DMS79 treated with DMSO at 0.1 percent for 48 hours (cell line): ENCODE results near the gene FBLN2.

Experiments
- DNase-seq: peaks from one replicate; lab custom pipeline; 2025; lab: John Stamatoyannopoulos, UW

Gene FBLN2

GRCh38 chr3:13532085-13532484, 16.8 kb upstream of the FBLN2 start:
- DNase-seq, result no peak

DNA sequence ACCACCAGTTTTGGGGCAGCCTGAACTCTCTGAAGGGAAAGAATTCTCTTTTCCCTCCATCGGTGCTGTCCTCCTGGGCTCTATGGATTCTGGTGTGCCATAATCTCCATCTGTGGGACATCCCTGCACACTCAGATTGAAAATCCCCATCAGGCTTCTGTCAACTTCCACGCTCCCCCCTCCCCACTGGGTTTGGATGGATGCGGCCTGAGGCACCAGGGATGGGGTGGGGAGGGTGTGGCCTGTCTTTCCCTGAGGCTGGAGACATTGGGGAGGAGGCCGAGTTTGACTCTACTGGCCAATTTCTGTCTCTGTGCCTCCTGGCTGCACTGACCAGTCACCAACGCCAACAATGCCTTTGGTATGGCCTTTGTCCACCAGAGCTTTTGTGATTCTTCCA, 16.3 kb upstream of the FBLN2 start:
- no peak for DNase-seq

DNA sequence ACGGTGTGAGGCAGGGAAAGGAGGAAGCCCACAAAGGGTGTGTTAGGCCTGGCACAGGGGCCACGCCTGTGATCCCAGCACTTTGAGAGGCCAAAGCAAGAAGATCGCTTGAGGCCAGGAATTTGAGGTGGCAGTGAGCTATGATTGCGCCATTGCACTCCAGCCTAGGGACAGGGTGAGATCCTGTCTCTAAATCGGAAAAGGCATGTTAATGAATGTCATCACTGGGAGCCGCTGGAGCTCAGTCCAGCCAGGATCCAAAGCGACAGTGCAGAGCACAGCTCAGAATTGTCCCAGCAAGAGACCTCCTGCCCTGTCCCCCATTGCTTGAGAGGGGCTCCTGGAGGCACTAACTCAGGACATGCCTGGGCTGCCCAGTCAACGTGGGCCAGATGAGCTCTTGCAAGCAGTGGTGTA, 15.0 kb upstream of the FBLN2 start:
- DNase-seq, result no peak

DNA sequence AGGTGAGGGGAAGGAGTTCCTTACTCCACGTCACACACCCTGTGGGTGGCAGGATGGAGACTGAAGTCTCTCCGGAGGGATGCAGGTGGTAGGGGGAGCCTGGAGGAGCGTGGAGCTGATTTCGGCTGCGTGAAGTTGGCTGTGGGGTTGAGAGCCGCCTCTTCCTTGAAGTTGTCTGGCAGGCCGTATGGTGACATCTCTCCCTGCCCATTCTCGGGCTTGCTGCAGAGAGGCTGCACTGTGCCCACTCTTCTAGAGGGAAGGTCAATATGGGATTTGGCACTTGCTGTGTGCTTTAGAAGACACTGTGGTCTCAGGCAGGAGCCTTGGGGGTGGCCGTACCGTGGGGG, 13.4 kb upstream of the FBLN2 start:
- DNase-seq, result no peak

DNA sequence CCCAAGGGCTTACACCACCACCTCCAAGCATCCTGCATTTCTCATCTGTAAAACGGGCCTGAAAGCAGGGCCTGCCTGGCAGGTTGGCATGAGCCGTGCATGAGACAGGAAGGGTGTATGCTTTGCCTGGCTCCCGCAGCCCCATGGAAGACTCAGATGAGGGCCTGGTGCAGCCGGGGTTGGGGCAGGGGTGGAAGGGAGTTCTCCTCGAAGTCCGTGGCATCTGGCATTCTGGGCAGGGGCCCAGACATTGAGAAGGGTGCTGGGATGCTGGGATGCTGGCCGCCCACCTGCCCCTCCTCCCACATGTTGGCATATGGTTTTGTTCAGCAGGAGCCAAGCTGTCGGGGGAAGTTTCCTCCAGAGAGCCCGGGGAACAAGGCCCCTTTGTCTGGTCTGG, 13.0 kb upstream of the FBLN2 start:
- no peak for DNase-seq

- DNase-seq, result no peak
These were observed 12.5 kb upstream of the FBLN2 start for GRCh38 chr3:13536432-13536831.

DNA sequence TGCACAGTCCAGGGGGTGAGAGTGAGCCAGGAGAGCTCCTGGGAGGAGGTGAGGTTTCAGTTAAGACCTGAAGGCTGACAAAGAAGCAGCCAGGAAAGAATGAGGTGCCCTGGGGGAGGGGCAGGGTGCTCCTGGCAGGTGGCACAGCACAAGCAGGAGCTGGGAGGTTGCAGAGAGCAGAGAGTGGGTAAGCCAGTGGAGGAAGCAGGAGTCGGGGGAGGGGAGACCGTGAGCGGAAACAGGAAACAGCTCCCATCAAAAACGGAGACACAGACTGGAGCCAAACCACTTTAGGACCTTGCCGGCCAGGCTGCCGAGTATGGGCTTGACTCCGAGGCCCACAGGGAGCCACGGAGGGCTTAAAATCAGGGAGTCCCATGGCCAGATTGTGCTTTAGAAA, 12.1 kb upstream of the FBLN2 start:
- DNase-seq, result no peak

DNA sequence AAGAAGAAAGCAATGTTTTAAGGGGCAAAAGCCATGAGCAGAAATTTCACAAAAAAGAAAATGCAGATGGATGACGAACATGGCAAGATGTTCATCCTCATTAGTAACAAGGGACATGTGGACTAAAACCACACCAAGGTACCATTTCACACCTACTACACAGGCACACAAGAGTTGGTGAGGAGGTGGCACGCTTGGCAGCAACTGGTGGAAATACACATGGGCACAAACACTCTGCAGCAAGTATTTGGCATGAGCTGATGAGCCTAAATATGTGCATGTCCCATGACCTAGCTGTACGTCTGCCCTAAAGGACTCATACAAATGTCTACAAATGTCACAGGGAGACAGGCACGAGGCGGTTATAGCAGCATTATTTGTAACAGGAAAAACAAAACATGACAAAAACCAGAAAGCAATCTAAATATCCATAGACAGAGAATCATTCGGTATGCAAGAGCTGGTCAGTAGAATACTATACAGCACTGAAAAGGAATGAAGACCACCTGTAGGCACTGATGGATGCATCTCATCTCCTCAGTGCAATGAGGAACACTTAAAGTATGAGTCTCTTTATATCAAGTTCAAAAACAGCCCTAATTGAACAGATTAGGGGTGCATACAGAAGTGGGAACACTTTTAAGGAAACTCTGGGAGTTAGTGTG, 11.5 kb upstream of the FBLN2 start:
- DNase-seq, result no peak

DNA sequence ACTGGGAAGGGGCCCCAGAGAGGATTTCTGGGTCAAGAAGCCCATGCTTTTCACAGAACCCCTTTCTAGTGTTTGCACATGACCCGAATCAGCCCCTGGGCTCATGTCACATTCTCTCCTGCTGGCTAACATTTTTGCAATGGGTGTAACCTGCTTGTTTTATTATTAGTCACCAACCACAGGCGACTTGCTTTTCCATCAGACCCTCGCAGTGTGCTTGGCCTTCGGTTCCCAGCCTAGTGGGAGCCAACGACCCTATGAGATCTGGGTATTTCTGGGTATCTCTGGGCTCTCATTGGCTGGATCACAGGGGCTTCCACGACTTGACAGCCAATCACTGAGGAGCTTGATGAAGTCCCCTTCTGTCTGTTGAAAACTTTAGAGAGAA, 11.0 kb upstream of the FBLN2 start:
- no peak for DNase-seq

- no peak for DNase-seq
These were observed 10.2 kb upstream of the FBLN2 start for GRCh38 chr3:13538520-13539291.

GRCh38 chr3:13539292-13539638, 9.7 kb upstream of the FBLN2 start:
- DNase-seq, result no peak

DNA sequence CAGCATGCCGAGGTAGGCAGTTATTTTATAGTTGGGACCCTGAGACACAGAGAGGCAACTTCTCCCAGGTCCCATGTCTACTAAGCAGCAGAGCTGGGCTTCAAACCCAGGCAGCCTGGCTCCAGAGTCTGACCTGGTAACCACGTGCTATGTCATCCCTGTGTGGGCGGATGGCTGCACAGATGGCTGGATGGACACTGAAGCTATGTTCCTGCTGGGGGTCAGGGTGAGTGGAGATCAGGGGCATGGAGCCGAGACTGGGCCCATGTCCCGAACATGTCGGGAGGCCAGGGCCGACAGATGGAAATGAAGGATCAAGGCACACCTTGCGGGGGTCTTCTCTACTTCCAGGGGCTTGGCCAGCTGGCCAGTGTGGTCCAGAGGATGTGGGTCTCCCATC, 9.3 kb upstream of the FBLN2 start:
- no peak for DNase-seq

DNA sequence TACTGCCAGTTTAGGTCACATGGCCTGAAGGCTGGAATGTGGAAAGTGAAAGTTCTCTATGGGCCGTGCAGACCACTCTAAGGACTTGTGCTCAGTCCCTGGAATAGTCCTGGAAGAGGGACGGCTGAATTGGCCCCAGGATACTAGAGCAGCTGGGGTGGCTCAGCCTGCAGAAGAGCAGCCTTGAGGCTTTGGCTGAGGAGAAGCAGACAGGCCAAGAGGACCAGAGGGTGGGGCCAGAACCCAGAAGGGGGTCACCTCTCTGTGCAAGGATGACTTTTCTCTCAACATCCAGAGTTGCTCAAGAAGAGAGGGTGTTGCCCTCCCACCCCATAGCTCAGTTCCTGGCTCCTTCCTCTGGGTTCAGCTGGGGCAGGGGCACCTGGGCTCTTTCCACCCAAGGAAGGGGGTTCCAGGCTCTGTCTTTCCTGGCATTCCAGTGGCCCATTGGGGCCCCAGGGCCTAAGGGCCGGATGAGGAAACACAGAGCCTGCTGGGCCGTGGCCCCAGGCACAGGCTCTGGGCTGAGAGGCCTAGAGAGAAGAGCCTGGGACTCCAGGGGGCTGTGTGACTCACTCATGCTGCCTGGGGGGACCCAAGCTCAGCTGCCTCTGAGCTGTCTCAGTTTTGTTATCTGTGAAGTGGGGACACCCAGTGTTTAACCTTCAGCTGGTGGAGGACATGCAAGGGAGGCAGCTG, 8.5 kb upstream of the FBLN2 start:
- DNase-seq, result no peak

DNA sequence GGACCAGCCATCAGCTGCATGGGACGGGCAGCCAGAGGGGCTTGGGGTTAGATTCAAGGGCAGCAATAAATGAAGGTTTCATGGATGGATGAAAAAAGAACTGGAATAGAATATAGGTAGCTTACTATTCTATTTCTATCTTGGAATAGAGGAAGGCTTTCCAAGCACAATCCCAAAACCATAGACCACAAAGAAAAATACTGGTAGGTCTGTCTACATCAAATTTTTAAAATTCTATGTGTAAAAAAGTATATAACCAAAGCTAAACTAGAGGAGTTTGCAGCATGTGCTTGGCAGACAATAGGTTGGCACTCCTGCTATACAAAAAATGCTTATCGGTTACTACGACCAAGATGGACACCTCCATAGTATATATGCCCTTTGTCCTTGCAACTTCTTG, 7.2 kb upstream of the FBLN2 start:
- no peak for DNase-seq

DNA sequence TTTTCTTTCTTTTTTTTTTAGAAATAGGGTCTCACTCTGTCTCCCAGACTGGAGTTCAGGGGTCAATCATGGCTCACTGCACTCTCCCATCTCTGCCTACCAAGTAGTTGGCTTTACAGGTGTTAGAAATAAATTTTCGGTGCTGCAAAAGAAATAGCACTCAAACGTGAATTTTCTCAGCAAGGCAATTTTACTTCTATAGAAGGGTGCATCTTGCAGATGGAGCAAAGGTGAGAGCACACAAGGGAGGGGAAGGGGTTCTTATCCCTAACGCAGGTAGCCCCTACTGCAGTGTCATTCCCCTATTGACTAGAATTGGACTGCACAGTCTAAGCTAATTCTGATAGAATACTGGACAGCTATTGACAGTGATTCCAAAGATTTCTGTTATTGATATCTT, 6.8 kb upstream of the FBLN2 start:
- no peak for DNase-seq

- no peak for DNase-seq
These were observed 5.7 kb upstream of the FBLN2 start for GRCh38 chr3:13543253-13543652.

- no peak for DNase-seq
These were observed 4.6 kb upstream of the FBLN2 start for GRCh38 chr3:13544293-13544831.

DNA sequence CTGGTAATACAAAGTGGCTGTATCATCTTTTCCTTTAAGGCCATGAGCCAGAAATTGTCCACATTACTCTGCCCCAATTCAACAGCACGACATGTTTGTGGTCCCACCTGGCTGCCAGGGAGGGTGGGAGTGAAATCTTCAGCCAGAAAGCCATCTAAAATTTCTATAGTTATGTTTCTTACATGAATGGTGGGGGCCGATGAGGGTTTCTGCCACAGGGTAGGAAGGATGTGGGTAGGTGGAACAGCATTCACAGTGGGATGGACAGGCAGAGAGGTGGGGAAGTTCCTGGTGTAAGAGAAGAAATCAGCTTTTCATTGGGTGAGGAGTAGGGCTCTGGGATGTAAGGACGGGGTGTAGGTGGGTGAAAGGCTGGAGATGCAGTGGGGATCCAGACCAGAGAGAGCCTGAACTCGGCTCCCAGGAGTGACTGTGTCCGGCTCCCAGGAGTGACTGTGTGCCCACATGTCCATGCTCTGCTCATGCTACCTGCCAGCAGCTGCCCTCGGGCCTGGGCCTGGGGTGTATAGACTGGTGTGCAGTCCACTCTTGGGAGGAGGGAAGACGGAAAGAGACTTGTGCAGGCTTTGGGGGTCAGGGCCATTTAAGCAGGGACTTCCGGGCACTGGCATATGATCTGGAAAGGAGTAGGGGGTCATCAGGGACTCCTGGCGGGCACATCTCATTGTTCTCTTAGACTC, 3.8 kb upstream of the FBLN2 start:
- DNase-seq, result no peak

DNA sequence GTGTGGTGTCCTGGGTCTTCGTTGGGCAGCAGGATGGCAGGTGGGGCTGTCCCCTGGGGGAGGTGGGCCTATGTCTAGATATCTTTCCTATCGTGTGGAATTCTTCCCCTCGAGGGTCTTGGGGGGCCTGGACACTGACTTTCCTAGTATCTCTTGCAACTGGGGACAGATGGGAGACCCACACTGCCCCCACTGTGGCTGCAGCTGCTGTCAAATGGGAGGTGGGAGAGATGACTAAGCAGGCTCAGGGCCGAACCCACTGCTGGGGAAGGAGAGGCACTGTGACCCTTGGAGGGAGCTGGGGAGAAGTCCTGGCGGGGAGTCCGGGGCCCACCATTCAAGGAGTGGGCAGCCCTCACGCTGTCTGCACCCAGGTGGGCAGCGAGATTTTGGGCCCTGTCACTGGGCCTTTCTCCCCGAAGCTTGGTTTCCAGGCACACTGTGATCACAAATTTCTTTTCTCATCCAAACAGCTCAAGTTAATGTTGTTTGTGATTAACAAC, 2.9 kb upstream of the FBLN2 start:
- DNase-seq, result no peak

- no peak for DNase-seq
These were observed 2.2 kb upstream of the FBLN2 start for GRCh38 chr3:13546667-13547171.

DNA sequence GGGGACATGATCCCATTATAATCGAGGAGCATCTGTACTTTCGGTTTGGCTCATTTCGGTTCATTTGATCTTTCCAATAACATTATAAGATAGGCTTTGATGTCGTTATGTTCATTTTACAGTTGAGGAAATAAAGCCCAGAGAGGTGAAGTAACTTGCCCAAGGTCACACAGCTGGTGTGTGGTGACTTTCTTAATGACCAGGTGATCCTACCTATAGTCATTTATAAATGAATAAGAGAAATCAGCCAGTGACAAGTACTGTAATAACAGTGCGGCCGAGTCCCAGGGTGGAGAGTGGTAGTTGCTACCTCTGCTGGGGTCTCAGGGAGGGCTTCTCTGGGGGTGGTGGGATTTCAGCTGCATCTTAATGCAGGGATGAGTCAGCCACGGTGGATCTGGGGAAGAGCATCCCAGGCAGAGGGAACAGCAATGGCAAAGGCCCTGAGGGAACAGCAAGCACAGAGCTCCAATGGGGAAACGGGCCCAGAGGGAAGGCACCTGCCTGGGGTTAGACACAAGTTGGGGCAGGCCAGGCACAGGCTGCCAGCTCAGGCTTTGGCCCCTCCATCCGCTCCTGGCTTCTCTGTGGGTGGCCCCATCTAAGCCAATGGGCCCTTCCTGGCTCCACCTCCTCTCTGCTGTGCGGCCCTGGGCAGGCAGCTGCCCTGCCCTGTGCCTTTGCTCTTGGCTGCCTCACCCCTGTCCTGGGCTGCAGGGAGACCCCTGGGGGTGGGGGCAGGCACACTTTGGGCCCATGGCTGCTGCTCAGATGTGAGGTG, 1.1 kb upstream of the FBLN2 start:
- no peak for DNase-seq
